GM23248 (cell line): ENCODE measurements around the gene CBL.
"Not testable (repeated sequence)": the region's sequence is repeated elsewhere in the genome, so short reads cannot be mapped to it uniquely, and the experiment has no call there.

ENCODE experiments used
- EZH2 ChIP-seq: fragments of 200-600 bp; sonication (generic); IDR thresholded peaks from 2 replicates; pipeline ENCODE4 v1.6.1; 2018; ENCODE audit warnings: antibody characterized with exemption, mild to moderate bottlenecking; ENCODE audit not compliant: insufficient read depth, poor library complexity, severe bottlenecking
- EZH2phosphoT487 ChIP-seq: fragments of 200-600 bp; sonication (generic); IDR thresholded peaks from 2 replicates; pipeline ENCODE4 v1.6.1; 2018; ENCODE audit warnings: antibody characterized with exemption, moderate library complexity, mild to moderate bottlenecking, low read depth; ENCODE audit not compliant: insufficient read depth

- not testable (repeated sequence) for TF ChIP-seq EZH2, EZH2phosphoT487
Measured at GRCh38 chr11:119228535-119229287, 22.6 kb downstream of the CBL start.
